ENCODE measurements around the gene RBKS.

RBKS gene

DNA sequence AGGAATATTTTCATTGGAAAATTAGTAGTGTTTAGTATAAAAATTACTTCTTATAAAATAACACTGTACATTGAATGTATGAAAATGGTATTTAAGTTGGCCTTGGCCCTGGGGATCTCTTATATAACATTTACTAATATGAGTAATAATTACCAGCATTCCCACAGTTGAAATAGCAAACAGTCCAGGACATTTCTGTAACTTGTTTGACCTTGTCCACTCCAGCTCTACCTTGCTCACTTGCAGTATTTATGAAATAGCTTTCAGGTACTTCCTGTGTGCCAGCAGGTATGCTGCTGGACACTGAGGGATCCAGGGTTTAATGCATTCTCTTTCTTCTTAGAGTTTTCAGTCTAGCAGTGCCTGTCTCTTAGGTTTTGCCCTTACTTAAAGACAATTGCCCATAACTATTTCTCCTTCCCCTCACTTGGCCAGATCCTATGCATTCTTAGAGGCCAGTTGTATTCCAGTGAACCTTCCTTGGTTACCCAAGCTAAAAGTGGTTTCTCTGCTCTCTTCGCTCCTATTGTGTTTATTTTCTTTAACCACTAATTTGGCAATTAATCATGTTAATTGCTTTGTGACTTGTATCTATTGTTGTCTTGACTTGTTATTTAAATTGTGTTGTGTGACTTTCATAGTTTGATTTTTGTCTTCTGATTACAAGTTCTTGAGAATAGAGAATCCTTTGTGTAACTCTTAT, 26.3 kb upstream of the RBKS start:
- CTCF ChIA-PET: no interaction called here
- DNase-seq (ENCODE audit: low read depth, low spot score): no peak
- H3K4me3 ChIP-seq (ENCODE audit: low read depth, low read length): no peak overlapping the region
- TF ChIP-seq, protein P1, sequence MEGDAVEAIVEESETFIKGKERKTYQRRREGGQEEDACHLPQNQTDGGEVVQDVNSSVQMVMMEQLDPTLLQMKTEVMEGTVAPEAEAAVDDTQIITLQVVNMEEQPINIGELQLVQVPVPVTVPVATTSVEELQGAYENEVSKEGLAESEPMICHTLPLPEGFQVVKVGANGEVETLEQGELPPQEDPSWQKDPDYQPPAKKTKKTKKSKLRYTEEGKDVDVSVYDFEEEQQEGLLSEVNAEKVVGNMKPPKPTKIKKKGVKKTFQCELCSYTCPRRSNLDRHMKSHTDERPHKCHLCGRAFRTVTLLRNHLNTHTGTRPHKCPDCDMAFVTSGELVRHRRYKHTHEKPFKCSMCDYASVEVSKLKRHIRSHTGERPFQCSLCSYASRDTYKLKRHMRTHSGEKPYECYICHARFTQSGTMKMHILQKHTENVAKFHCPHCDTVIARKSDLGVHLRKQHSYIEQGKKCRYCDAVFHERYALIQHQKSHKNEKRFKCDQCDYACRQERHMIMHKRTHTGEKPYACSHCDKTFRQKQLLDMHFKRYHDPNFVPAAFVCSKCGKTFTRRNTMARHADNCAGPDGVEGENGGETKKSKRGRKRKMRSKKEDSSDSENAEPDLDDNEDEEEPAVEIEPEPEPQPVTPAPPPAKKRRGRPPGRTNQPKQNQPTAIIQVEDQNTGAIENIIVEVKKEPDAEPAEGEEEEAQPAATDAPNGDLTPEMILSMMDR (IDR thresholded peaks at IDR 0.05; ENCODE audit: insufficient read depth, low read length, missing control alignments): no peak
- POLR2A ChIA-PET: no interaction called here

DNA sequence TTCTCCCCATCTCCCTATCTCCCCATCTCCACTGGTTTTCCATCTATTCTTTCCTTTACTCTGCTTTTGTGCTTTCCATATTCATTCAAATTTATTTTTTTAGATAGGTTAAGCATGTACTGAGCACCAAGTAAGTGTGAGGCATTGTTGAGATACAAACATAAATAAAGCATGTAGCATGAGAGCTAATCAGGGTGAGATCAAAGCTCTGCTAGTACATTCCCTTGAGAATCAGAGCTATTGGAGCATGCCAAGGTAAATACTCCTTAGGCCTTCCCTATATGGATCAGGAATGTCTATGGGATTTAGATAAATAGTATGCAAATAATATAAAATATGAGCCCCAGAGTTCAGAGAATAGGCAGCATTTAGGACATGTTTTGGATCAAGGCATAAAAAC, 25.7 kb upstream of the RBKS start:
- CTCF ChIA-PET: no interaction called here

DNA sequence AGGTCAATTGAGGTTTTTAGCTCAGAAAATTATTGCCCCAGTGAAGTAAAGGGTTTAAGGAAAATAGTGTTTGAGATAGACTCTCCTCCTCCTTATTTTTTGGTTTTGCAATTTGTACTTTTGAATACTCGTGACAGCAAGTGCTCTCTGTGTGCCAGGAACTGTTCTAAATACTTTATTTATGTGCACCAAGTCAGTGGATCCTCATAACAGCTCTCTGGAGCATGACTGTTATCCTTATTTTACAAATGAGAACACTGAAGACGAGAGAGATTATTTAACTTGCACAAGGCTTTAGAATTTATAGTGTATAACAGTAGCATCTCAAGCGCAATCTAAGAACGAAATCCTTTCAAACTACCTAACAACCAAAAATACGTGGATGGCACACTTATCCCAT, 25.0 kb upstream of the RBKS start:
- no peak for DNase-seq (ENCODE audit: low read depth, low spot score)
- ChIA-PET POLR2A (no interaction called here), CTCF (interaction anchor here (1.7 kb wide), 1 partner anchor 232 kb away, joined by 8 read pairs; no protein-coding TSS in a partner anchor)
- TF ChIP-seq, protein P1 (IDR thresholded peaks at IDR 0.05; ENCODE audit: insufficient read depth, low read length, missing control alignments): no peak
- no peak overlapping the region for H3K4me3 ChIP-seq (ENCODE audit: low read depth, low read length)

More for the DNA sequence above, 25.7 kb upstream of the RBKS start:
- DNase-seq (ENCODE audit: low read depth, low spot score): no peak
- POLR2A ChIA-PET: no interaction called here
- H3K4me3 ChIP-seq (ENCODE audit: low read depth, low read length): no peak overlapping the region
- TF ChIP-seq, protein P1 (IDR thresholded peaks at IDR 0.05; ENCODE audit: insufficient read depth, low read length, missing control alignments): no peak

DNA sequence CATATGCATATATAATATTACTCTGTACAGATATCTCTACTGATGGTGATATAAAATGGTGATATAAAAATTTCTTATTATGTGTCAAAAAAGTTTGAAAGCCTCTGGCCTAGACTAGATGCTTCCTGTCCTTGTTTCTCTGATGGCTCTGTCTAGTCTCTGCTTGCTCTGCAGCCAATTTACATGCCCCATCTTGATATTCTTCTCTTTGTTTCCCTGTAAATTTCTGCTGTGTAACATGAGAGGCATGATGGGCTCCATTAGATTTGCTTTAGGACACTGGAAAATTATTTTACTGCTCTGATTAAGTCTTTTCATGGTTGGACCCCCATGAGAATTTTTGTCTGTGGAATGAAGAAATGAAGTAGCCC, 24.6 kb upstream of the RBKS start:
- no peak overlapping the region for H3K4me3 ChIP-seq (ENCODE audit: low read depth, low read length)
- CTCF ChIA-PET: interaction anchor here (1.7 kb wide), 1 partner anchor 231 kb away, joined by 8 read pairs; no protein-coding TSS in a partner anchor
- POLR2A ChIA-PET: no interaction called here
- DNase-seq (ENCODE audit: low read depth, low spot score): no peak
- TF ChIP-seq, protein P1 (IDR thresholded peaks at IDR 0.05; ENCODE audit: insufficient read depth, low read length, missing control alignments): no peak

DNA sequence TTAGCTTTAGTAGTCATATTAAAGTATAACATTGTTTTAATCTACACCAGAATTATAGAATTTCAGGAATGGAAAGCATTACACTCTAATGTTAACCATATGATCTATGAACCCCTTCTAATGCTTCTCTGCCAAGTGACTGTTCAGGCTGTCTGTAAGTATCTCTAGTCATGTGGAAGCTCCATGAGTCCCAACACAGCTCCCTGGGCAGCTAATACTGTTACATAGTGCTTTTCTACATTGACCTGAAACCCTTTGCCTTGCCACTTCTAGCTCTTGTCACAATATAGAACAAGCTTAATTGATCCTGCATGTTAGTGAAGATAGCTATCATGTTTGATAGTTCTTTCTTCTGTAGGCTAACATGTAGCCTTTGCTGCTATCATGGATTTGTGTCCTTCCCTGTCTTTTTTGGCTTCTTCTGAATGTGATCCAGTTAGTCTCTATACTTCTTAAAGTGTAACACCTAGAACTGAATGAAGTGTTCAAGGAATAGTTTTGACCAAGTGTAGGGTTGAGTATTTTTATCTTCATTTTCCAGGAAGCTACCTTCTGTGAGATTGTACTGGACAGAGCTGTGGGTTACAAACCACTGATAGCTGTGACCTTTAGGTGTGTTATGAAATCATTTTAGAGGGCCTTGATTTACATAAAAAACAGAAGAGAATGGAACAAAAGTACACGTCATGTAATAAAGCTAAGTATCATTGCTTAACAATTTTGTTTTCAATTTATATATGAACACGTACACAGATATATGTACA, 24.0 kb upstream of the RBKS start:
- POLR2A ChIA-PET: no interaction called here
- TF ChIP-seq, protein P1 (IDR thresholded peaks at IDR 0.05; ENCODE audit: insufficient read depth, low read length, missing control alignments): no peak
- CTCF ChIA-PET: interaction anchor here (1.7 kb wide), 1 partner anchor 231 kb away, joined by 8 read pairs; no protein-coding TSS in a partner anchor
- H3K4me3 ChIP-seq (ENCODE audit: low read depth, low read length): no peak overlapping the region
- DNase-seq (ENCODE audit: low read depth, low spot score): no peak

DNA sequence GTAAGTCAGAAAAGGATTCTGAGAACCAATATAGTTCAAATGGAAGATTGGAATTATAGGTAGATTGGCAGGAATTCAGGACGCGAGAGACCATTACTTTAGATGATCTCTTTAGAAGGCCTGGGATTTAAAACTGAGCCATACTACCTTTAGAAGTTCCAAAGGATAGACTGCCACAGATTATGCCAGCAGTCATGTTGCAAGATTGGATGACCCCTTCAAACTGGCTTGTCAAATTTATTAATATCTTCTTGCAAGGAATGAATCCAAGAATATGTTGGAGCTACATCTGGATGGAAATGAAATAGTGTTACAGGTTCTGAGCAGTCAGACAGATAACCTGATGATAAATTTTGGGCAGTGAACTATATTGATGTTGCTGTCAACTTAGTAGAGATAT, 22.3 kb upstream of the RBKS start:
- ChIA-PET CTCF (interaction anchor here (1.3 kb wide), 1 partner anchor 19 kb away, joined by 3 read pairs; no protein-coding TSS in a partner anchor), POLR2A (no interaction called here)
- H3K4me3 ChIP-seq (ENCODE audit: low read depth, low read length): no peak overlapping the region
- no peak for DNase-seq (ENCODE audit: low read depth, low spot score)
- TF ChIP-seq, protein P1 (IDR thresholded peaks at IDR 0.05; ENCODE audit: insufficient read depth, low read length, missing control alignments): no peak

Data from AG04449 (cell line).